GM11168 (cell line): ENCODE results near the gene CAMTA1.

Experiments
- in situ Hi-C: fragments of 300-500 bp; cut with MboI; formaldehyde crosslinking; loops from one replicate; pipeline ENCODE4 v1.12.0; 2022; ENCODE audit warnings: low sequenced_read_pairs; ENCODE audit not compliant: unreplicated experiment

The CAMTA1 gene

DNA sequence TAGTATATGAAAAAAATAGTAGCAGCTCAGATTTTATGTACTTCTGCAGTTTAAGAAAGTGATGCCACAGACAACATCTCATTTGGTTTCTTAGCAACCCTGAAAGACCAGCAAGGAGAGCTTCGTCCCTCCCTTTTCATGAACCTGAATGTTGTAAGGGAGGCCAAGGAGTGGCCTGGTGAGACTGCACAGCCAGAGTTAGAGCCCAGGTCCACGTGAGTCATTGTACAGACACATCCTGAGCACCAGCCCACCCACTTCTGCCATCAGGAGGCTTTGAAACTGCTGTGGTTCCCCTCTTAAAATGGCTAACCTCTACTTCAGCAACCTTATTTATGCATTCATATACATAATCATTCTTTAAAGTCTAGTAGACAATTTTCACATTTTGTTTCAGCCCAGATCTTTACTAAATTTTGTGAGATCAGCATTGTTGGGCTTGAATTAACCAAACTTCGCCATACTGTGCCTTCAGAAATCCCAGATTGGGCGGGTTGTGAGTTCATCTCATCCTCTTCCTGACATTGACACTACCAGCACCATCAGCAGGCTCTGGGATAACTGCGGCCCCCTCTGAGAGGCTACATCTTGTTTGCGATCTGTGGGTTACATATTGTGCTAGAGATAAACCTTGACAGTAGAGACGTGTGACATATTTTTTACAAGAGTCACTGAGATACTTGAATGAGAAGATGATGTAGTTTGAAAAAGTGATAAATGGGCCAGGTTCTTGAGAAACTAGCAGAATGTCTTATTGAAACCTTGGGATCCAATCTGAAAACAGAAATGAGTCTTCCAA lies 106.7 kb downstream of the CAMTA1 start:
- in situ Hi-C loops: loop anchor here (25.0 kb wide), 1 partner anchor 155 kb away; no protein-coding TSS in a partner anchor

DNA sequence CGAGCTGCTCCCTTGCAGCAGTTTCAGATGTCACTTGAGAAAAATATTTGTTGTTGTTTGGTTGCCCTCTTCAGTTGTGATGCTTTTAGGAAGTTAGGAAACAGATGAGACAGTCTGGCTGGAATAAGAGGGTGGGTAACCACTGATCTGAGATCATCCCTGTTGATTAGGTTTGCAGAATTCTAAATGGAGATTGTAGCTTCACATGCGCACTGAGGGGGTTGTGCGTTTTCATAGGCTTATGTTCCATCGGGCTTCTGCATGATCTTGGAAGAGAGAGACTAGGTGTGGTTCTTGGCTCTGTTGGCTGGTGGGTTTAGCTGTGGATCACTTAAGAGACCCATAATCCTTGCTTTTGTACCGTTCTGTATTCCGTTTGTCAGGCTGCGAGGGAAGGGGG lies 108.1 kb downstream of the CAMTA1 start:
- in situ Hi-C loops: loop anchor here (25.0 kb wide), 1 partner anchor 156 kb away; no protein-coding TSS in a partner anchor

DNA sequence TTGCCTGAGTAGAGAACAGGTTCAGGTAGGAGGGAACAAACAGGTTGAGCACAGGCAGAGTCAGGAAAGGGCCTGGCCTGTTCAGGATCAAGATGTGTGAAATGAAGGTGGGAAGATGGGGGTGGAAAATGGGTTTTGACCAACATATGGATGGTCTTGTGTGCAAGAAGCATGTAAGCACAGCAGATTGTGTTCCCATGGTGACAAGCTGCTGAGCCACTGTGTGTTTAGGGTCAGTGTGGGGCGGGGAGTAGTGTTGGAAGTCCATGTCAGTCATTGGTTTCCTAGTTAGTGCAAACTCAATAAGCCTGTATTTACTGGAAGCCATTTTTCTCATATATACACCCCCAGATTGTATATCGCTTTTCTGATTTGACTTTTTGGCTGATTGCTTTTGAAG lies 111.9 kb downstream of the CAMTA1 start:
- in situ Hi-C loops: loop anchor here (25.0 kb wide), 1 partner anchor 160 kb away; no protein-coding TSS in a partner anchor

DNA sequence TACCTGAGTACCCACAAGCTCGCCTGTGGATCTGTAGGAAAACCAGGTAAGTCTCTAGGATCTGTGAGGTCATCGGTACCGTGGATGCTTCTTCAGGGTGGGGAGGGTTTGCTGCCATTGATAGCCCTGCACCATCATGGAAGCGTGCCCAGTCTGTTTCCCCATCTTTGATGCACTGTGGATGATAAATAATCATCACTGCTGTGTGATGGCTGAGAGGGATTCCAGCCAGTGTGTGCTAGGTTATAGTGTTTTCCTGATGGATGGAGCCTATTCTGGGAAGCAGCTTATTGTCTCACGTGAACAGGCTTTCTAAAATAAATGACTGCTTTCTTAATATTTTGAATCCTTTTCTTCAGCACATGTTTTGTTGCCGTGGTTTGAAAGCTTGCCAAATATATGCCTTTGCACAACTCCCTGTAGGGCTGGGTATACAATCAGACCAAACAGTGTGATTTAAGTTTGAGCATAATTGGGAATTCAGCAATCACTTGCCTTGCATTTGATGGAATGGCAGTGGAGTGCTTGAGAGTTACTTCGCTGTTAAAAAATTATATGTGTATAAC lies 113.8 kb downstream of the CAMTA1 start:
- in situ Hi-C loops: loop anchor here (25.0 kb wide), 1 partner anchor 162 kb away; no protein-coding TSS in a partner anchor

DNA sequence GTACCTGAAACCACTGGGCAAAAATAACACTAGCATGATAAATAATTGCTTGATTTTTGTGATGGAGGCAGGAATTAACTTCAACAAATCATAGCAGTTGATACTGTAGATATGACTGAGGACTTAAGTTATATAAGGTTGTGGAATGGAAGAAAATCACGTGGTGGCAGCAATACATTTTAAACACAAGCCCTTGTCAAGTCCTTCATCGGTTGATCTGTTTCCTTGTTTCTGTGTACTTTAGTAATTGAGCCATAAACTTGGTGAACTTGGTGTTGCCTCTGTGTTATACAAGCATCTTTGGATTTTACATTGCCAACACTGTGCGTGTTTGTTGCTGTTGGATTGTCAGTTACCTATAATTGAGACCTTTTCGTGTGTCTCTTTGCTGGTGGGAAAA lies 114.4 kb downstream of the CAMTA1 start:
- in situ Hi-C loops: loop anchor here (25.0 kb wide), 1 partner anchor 162 kb away; no protein-coding TSS in a partner anchor

DNA sequence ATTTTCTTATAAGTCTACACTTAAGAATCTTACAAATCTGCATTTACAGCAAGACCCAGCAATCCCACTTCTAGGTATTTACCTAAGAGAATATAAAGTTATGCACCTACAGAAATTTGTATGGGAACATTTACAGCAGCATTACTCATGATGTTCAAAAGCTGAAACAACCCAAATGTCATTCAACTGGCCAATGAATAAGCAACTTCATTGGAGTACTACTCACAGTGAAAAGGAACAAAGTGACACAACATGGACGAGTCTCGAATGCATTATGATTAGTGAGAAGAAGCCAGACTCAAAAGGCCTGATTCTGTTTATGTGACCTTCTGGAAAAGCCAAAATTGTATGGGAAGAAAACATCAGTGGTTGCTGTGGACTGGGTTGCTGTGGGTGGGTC lies 116.9 kb downstream of the CAMTA1 start:
- in situ Hi-C loops: no loop called here

DNA sequence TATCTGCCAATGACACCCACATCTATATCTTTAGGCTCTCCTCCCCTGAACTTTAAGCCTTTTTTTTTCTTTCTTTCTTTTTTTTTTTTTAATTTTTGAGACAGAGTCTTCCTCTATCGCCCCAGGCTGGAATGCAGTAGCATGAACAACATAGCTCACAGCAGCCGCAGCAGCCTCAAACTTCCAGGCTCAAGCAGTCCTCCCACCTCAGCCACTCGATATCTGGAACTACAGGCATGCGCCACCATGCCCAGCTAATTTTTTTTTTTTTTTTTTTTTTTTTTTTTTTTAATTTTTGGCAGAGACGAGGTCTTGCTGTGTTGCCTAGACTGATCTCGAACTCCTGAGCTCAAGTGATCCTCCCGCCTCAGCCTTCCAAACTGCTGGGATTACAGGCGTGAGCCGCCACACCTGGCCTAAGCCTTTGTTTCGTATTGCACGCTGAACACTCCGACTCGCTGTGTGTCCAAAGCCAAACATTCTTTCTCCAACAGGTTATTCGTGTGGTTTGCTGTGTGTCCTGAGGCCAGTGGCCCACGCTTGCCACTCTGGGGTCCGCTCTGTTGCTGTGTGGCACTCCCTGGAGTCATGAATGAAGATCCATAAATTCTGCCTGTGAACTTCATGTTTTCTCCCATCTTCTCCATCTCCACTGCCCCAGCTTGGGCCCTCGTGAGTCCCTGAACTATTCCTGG lies 119.4 kb downstream of the CAMTA1 start:
- in situ Hi-C loops: no loop called here

DNA sequence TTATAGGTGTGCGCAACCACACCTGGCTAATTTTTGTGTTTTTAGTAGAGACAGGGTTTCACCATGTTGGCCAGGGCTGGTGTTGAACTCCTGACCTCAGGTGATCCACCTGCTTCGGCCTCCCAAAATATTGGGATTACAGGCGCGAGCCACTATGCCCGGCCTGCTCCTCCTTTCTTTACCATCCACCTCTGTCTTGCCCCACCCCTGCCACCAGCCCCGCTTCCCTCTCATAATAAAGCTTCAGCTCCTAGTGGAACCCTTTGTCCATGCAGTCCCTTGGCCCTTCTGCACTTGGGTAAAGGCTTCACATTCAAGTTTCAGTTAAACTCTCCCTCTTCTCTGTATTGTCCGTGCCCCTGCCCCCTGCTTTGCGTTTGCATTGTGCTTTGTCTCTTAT lies 120.1 kb downstream of the CAMTA1 start:
- in situ Hi-C loops: no loop called here

DNA sequence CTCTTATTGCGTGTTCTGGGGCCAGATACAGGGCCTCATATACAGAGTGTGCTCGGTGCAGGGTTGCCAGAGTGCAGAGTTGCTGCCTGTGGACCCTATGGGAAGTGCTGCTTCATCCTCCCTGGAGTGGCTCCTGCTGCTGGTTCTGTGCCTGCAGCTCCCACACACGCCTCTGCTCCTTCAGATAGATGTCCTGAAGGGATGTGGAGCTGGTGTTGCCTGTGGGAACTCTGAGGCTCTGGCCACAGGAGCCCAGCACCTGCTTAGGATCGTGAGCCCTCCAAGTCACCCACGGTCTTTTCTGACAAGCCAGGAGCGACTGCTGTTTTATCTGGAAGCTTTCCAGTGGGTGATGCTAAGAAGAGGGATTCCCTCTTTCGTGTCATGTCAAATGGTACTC lies 120.5 kb downstream of the CAMTA1 start:
- in situ Hi-C loops: no loop called here

DNA sequence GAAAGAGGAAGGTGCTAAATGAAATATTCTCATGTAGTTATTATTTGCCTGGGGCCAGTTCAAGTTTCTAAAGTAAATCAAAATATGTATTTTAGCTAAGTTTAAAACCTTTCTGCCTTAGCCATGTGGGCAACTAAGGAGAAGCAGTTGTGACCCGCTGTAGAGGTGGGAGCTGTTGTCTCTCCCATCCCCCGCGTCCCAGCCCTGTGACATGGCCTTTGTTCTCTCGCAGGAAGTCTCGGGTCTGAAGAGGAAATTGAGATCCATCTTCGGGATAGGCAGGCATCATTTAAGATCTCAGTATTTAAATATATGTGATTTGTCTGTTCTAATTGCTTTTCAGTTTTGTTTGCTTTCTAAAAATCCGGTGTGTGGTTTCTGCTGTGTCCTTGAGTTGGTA lies 121.5 kb downstream of the CAMTA1 start:
- in situ Hi-C loops: no loop called here

DNA sequence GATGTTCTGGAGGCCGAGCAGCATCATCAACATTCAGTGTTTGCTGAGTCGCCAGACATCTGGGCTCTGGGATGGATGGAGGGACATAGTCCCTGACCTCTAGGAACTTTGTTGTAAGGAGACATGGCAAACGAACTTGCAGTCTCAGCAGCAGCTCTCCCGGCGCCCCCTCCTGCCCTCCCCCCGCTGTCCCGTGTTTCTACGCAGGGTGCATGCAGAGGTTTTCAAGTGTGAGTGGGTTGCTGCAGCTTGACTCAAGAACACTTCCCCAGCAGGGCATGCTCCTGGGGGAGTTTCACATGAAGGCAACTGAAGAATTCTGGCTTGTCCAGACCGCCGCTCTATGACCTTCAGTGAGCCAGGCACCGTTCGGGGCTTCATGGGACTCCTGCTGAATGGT lies 121.9 kb downstream of the CAMTA1 start:
- in situ Hi-C loops: no loop called here

DNA sequence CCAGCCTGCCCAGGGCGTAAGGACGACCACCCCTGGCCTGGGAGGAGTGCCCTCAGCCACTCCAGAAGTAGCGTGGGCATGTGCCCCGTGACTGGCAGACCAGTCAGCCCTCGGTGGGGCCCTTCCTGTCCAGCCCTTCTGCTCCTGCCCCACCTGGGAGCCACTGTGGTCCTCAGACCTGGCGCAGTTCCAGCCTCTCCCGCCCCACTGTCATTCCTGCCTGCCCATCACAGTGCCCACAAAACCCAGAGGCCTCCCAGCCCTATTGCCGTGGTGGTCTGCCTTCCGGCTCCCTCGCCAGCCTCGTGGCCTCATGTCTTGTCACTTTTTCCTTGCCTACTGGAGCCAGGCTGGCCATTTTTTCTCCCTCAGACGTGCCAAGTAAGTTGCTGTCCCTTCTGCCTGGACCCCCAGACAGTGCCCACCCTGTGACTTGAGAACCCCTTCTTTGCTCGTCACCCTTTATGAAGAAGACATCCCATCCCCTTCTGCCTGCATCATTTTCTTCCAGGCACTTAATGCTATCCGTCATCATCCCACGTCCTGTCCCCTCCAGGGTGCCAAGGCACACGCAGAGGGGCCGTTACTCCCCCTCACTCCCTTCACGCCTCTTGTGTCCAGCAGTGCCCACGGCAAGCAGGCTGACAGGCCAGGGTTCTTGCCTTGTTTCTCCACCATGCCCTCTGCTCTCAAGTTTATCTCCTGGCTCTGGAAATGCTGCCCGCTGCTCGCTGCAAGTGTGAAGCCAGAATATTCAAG lies 122.6 kb downstream of the CAMTA1 start:
- in situ Hi-C loops: no loop called here

DNA sequence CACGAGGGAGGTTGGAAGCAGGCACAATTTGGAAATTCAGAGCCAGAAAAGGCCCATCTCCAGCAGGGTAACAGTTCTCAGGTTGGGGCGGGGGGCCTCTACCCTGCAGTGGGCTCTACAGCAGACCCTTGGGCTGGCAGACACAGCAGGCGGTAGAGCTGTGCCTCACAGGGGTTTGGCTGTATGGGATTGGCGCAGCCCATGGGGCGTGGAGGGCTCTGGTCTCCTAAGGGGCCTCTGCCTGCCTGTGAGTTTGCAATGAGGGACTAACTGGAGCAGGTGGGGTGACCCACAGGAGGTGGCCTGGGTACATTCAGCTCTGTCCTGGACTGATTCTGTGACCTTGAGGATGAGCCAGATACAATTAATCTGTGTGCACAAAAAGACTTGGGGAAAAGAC lies 124.1 kb downstream of the CAMTA1 start:
- in situ Hi-C loops: no loop called here

DNA sequence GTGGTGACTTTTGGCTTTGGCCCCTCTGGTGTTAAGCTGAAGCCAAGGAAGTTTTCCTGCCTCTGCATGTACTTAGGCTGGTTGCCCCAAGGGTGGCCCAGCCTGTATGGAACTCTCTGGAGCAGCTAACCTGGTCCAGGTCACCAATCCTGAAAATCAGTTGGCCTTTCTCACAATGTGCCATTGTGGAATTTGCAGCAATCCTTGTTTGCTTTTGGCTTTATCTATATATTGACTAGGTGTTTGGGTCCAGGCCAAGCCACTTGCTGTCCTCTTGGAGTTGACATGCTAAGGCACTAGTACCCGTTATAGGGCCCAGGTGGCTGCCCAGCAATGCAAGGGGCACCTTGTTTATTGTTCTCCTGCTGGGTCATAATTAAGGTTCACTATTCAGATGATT lies 124.6 kb downstream of the CAMTA1 start:
- in situ Hi-C loops: no loop called here

DNA sequence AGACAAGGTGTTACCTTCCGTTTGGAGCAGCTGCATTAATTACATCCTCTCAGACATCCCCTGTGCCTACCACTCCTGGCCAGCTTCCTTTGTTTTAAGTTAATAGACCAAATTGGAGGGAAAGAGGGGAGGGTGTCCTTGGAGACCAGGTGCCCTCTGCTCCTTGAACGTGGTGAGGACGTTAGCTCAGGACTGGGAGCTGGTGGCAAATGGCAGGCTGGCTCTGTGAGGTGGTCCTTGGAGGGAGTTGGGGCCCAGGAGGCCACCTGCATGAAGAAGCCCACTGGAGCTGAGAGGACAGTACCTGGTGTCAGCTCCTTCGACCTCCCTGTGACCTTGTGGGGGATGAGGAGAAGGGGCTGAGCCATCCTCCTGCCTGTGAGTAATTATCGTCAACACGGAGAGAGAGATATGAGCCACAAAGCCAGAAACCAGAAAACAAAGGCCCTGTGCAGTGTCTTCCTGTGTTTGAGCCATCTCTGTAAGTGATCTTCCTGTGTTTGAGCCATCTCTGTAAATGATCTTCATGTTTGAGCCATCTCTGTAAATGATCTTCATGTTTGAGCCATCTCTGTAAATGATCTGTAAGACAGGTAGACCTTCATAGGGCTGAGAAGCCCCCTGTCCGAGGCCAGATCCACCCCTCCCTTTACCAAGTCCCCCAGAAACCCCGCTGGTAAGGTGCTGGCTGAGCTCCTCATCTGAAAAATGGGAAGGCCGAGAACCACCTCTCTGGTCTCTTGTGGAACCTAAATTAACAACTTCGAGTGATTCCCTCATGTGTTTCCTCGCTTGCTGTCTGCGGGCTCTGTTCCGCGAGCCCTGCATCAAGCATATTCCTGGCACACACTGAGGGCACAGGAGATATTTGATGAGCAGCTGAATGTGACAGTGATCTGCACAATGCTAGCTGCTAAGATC lies 126.0 kb downstream of the CAMTA1 start:
- in situ Hi-C loops: no loop called here

DNA sequence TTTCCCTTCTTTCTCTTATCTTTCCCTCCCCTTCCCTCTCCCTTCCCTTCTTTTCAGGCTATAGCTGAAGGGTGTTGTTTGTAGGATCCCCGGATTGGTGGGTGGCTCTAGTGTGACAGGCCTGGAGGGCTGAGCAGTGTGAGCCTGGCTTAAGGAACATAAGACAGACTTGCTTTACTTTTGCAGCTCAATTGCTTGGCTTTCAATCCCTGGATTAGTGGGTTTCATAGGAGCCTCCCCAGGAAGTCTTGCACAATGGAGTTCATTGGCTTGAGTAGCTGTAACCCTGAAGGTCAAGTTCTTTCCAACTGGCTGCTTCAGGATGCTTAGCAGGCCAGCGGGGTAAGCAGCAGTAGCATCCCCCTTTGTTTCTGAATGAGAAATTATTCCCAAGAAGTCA lies 126.7 kb downstream of the CAMTA1 start:
- in situ Hi-C loops: no loop called here

DNA sequence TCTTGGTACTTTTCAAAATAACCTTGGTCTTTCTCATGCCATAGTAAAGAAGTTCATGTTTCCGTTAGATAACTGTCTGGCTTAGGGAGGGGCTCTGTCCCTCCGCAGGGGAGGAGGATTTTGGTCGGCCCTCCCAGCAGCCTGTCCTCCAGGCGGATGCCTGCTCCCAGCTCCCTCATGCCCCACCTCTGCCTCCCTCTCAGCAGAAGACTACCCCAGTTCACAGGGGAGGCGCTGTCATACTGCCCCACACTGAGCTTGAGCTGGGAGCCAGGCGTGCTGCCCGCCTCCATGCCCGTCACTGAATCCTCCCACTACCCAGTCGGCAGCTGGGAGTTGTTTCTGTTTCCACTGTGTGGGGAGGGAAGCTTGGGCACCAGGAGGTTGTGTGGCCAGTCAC lies 127.3 kb downstream of the CAMTA1 start:
- in situ Hi-C loops: no loop called here

DNA sequence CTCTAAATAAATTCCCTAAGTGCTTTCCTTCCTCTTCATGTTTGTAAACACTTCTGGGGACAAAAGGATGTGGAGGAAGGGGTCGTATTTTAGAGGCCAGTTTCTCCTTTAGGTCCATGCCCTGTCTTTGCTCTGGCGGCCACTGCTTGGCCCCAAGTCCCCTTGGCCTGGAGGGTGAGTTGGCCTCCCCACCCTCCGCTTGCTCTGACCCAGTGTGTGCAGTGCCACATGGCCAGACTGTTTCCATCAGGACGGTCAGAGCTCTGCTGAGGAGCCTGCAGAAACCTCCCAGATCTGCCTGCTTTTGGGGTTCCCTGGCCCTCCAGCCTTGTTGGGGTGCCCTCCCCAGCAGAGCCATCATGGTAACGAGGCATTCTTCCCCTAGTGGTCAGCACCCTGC lies 127.8 kb downstream of the CAMTA1 start:
- in situ Hi-C loops: no loop called here

DNA sequence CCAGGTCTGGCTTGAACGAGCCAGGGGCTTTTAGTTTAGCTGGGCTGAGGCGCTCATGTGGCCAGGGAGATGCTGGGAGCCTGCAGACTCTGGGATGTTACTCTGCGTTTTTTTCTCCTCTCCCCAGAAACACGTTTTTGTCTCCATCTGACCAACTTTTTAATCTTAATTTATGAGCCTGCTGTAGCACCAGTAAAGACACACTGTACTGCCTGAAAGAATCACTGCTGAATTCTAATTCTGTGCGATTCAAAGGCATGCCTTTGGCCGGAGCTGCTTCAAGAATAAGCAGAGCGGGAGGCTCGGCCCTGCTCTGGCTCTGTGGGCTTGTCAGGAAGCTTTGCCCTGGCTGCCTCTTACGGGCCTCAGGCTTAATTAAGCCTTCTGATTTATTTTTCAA lies 129.5 kb downstream of the CAMTA1 start:
- in situ Hi-C loops: no loop called here
